GM18519 (cell line): ENCODE results near the gene C17orf107.
"Not testable (repeated sequence)": the region's sequence is repeated elsewhere in the genome, so short reads cannot be mapped to it uniquely, and the experiment has no call there.

Experiments used
- ATAC-seq: cut with Tn5 transposase; IDR thresholded peaks from one replicate; pipeline ENCODE4 v1.9.1; 2021; ENCODE audit warnings: mild to moderate bottlenecking, moderate library complexity; ENCODE audit not compliant: unreplicated experiment, low FRiP score

Gene C17orf107

GRCh38 chr17:4899341-4900230 lies at the start of gene C17orf107:
TSS of gene C17orf107 (plus strand) at chr17:4899536. CDS start at chr17:4899763, 227 bp downstream.
- ATAC-seq: no peak

- ATAC-seq: no peak
These were observed 49.1 kb upstream of the C17orf107 start for GRCh38 chr17:4850246-4850645.

DNA sequence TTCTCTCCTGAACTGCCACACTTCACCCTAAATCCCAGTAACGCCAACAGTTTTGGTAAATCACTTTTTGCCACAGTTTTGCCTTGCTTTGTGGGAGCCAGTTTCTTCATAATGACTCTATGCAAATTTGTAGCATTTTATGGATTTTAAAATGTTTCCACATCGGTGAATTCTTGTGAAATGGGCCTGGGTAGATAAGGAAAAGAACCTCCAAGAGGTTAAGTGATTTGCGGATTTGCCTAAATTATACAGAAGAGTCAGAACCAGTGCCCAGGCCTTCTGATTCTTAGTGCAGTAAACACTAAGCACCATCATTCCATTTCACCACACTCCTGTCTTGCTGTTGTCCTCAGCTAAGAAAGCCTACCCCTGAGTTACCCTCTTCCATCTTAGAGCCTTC lies 48.3 kb upstream of the C17orf107 start:
- no peak for ATAC-seq

- no peak for ATAC-seq
These were observed 46.6 kb upstream of the C17orf107 start for GRCh38 chr17:4852567-4853207.

DNA sequence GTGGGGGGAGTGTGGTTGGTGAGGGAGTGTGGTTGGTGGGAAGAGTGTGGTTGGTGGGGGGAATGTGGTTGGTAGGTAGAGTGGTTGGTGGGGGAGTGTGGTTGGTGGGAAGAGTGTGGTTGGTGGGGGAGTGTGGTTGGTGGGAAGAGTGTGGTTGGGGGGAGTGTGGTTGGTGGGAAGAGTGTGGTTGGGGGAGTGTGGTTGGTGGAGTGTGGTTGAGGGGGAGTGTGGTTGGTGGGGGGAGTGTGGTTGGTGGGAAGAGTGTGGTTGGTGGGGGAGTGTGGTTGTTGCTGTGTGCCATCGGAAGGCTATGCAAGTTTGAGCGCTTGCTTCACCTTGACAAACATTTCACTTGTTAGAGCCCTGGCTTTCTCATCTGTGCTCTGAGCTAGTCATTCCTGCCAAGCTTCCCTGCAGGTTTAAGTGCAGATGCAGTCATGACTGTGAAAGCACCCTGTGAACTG lies 46.1 kb upstream of the C17orf107 start:
- no peak for ATAC-seq

DNA sequence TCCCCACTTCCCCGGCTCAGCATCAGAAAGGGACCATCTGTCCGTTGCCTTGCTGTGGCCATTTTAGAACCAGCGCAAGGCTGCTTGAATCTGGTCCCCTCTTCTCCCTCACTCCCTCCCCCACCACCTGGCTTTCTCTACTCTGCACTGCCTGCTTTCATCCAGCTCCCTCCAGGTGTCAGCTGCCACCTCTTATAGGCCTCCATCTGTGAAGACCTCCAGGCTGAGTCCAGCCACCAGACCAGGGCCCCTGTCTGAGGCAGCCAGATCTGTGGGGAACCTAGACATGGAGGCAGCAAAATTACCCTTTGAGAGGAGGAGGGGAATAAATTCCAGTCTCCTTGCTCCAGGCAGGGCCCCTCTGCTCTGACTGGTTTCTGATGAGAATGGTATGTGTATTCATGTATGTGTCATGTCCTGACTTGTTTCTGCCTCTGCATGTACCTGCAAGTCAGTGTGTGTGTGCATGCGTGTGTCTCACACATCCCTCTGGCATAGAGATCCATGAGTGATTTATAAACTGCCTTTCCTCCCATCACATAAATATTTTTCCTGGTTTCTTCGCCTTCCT lies 45.1 kb upstream of the C17orf107 start:
- ATAC-seq: no peak

GRCh38 chr17:4856271-4856936 lies 42.9 kb upstream of the C17orf107 start:
- ATAC-seq: no peak

DNA sequence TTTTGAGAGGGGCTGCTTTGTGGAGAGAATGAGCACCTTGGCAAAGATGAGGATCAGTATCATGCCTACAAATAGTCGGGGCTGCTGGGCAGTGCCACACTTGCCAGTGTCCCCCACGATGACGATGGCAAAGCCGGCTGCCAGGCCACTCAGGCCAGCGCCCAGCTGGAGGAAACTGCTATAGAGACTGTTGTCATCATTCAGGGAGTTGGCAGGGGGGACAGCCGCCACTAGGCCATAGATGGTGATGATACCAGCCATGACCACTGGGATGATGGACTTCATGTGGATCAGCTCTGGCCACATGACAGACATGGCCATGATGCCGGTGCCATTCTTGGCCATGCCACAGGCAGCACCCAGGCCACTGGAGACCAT lies 42.4 kb upstream of the C17orf107 start:
- ATAC-seq: no peak

GRCh38 chr17:4857347-4857746 lies 42.0 kb upstream of the C17orf107 start:
- ATAC-seq: not testable (repeated sequence)

- no peak for ATAC-seq
These were observed 41.1 kb upstream of the C17orf107 start for GRCh38 chr17:4858068-4858881.

- ATAC-seq: no peak
These were observed 40.5 kb upstream of the C17orf107 start for GRCh38 chr17:4858882-4859260.

GRCh38 chr17:4859816-4860625 lies 39.3 kb upstream of the C17orf107 start:
- no peak for ATAC-seq

- ATAC-seq: no peak
These were observed 38.7 kb upstream of the C17orf107 start for GRCh38 chr17:4860651-4861050.

DNA sequence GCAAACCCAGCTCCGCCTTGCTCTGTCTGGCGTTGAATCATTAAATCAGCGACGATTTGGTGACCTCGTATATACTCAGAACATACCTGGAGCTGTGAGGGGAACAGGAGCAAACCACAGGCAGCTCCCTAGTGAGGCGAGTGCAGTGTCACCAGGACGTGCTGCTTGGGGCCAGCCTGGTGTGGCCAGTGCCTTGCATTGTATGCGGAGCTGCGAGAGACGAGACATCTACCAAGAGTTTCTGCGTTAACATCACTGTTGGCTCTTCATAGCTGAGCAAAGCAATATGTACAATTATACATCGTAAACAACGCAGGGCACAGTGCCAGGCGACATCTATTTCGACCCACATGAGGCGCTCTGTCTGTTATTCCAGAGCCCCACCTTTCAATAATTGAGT lies 38.3 kb upstream of the C17orf107 start:
- no peak for ATAC-seq

GRCh38 chr17:4862720-4863119 lies 36.6 kb upstream of the C17orf107 start:
- ATAC-seq: no peak

- ATAC-seq: no peak
These were observed 36.0 kb upstream of the C17orf107 start for GRCh38 chr17:4863321-4863720.

GRCh38 chr17:4867535-4867934 lies 31.8 kb upstream of the C17orf107 start:
- ATAC-seq: not testable (repeated sequence)

- ATAC-seq: not testable (repeated sequence)
These were observed 30.0 kb upstream of the C17orf107 start for GRCh38 chr17:4869058-4869998.
